RWPE2 (cell line): ENCODE measurements around the gene NSG2.
"Not testable (repeated sequence)": the region's sequence is repeated elsewhere in the genome, so short reads cannot be mapped to it uniquely, and the experiment has no call there.

Source experiments
- ATAC-seq: fragments of 200-7000 bp; cut with Tn5 transposase; 3 replicates; pipeline ENCODE4 v1.9.1; 2021; ENCODE audit warnings: low read depth
- DNase-seq: peaks from one replicate; pipeline ENCODE4 v3.0.0-alpha.2; 2020; ENCODE audit warnings: low spot score
- H3K27ac ChIP-seq: fragments of 450-650 bp; 2 replicates; pipeline ENCODE4 v1.5.1; 2017; ENCODE audit warnings: mild to moderate bottlenecking; ENCODE audit not compliant: poor library complexity, severe bottlenecking
- H3K27me3 ChIP-seq: fragments of 250-450 bp; sonication (Bioruptor Pico); 2 replicates; pipeline ENCODE4 v1.5.1; 2021; ENCODE audit warnings: mild to moderate bottlenecking, moderate library complexity; ENCODE audit not compliant: insufficient read depth, poor library complexity, severe bottlenecking
- H3K36me3 ChIP-seq: fragments of 250-450 bp; sonication (Bioruptor Pico); 2 replicates; pipeline ENCODE4 v1.5.1; 2020; ENCODE audit warnings: low read depth, mild to moderate bottlenecking, moderate library complexity
- H3K4me1 ChIP-seq: fragments of 250-450 bp; sonication (Bioruptor Pico); 2 replicates; pipeline ENCODE4 v1.5.1; 2021; ENCODE audit warnings: mild to moderate bottlenecking, moderate library complexity; ENCODE audit not compliant: insufficient read depth, poor library complexity, severe bottlenecking
- H3K4me3 ChIP-seq: fragments of 250-450 bp; sonication (Bioruptor Pico); 2 replicates; pipeline ENCODE4 v1.5.1; 2021; ENCODE audit warnings: mild to moderate bottlenecking, moderate library complexity; ENCODE audit not compliant: severe bottlenecking
- H3K9me3 ChIP-seq: fragments of 250-450 bp; sonication (Bioruptor Pico); 2 replicates; pipeline ENCODE4 v1.5.1; 2021; ENCODE audit warnings: mild to moderate bottlenecking, moderate library complexity; ENCODE audit not compliant: severe bottlenecking
- TF ChIP-seq, protein P1 (sequence below): fragments of 450-650 bp; IDR thresholded peaks from one replicate; pipeline ENCODE4 v1.5.1; 2017; ENCODE audit warnings: mild to moderate bottlenecking, moderate library complexity; ENCODE audit not compliant: poor library complexity, severe bottlenecking

NSG2 gene

DNA sequence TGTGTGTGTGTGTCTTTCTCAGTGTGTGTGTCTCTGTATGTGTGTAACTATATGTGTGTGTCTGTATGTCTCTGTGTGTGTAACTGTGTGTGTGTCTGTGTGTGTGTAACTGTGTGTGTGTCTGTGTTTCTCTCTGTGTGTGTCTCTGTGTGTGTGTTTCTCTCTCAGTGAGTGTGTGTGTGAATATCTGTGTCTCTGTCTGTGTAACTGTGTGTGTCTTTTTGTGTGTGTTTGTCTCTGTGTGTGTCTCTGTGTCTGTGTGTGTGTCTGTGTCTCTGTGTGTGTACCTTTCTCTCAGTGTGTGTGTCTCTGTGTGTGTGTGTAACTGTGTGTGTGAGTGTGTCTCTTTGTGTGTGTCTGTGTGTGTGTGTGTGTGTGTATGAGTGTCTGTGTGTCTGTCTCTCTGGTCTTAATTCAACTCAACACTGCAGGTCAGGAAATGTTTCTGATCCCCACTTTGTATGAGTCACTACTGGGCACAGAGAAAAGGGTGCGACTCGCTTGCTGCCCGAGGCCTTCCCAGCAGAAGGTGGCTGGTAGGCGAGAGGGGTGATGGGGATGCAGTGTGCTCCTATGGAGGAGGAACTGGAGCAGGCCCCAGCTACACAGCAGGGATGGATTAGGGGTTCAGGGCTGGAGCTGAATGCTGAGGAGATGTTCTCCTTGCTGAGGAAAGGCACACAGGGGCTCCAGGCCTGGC lies 52.1 kb downstream of the NSG2 start:
- Histone ChIP-seq H3K9me3 (no peaks in the 10 kb centered on the region), H3K27me3 (no peaks in the 10 kb centered on the region), H3K27ac (no peak overlapping the region), H3K4me1 (no peaks in the 10 kb centered on the region), H3K36me3 (no peaks in the 10 kb centered on the region), H3K4me3 (no peak overlapping the region)
- DNase-seq (no peak), ATAC-seq (peak; percentile 86)
- TF ChIP-seq, protein P1, sequence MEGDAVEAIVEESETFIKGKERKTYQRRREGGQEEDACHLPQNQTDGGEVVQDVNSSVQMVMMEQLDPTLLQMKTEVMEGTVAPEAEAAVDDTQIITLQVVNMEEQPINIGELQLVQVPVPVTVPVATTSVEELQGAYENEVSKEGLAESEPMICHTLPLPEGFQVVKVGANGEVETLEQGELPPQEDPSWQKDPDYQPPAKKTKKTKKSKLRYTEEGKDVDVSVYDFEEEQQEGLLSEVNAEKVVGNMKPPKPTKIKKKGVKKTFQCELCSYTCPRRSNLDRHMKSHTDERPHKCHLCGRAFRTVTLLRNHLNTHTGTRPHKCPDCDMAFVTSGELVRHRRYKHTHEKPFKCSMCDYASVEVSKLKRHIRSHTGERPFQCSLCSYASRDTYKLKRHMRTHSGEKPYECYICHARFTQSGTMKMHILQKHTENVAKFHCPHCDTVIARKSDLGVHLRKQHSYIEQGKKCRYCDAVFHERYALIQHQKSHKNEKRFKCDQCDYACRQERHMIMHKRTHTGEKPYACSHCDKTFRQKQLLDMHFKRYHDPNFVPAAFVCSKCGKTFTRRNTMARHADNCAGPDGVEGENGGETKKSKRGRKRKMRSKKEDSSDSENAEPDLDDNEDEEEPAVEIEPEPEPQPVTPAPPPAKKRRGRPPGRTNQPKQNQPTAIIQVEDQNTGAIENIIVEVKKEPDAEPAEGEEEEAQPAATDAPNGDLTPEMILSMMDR, result no peak

DNA sequence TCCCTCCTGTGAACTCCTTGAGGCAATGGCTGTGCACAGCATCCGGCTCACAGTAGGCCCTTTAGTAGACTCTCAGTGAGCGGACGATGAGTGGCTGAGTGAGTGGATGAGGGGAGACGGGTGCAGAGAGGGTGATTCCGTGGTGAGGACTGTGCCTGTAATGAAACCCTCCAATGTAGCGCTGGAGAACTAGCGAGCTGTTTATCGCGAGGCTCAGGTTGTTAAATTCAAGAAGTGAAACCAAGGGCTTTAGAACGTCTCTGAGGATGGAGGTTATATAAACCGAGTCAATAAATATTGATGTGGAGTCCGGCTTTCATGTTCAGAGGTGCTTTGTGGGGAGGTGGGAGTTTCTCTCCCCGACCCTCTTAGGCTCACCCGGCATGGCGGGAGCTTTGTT lies 53.2 kb downstream of the NSG2 start:
- DNase-seq (no peak), ATAC-seq (no peak)
- no peaks in the 10 kb centered on the region for H3K4me1 ChIP-seq
- no peaks in the 10 kb centered on the region for H3K27me3 ChIP-seq
- no peak overlapping the region for H3K4me3 ChIP-seq
- no peak overlapping the region for H3K27ac ChIP-seq
- no peaks in the 10 kb centered on the region for H3K36me3 ChIP-seq
- TF ChIP-seq, protein P1, result no peak
- H3K9me3 ChIP-seq, result no peaks in the 10 kb centered on the region

DNA sequence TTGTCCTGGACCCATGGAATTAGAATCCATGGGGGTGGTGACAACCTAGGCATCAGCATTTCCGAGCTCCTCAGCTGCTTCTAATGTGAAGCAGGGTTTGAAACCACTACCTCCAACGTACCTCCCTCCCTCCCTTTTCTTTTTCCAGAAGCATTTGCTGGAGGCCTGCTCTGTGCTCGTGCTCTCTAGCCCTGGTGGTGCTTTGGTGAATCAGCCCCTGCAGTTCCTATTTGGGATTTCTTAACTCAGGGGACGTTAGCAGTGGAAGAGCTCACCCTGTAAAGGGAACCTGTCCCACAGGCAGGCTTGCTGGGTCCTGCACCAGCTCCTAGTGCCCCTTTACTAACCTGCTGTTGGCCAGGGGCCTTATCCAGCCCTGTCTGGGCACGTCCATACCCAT lies 55.0 kb downstream of the NSG2 start:
- no peaks in the 10 kb centered on the region for H3K27me3 ChIP-seq
- H3K4me1 ChIP-seq, result no peaks in the 10 kb centered on the region
- no peak for ATAC-seq

DNA sequence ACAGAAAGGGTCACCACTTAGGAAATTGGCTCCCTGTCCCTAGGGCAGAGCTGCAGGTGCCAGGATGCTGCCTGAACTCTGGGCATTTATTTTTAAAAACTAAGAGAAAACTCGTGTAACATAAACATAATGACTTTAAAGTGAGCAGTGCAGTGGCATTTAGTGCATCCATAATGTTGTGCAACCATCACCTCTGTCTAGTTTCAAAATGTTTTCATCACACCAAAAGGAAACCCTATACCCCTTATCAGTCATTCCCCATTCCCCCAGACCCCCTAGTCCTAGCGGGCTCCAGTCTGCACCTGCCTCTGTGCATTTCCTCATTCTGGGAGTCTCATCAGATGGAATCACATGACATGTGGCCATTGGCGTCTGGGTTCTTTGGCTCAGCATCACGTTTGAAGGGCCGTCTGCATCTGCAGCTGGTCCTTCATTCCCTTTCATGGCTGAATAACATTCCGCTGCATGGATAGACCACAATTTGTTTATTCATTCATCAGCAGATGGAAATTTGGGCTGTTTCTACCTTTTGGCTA lies 55.8 kb downstream of the NSG2 start:
- DNase-seq, result no peak
- TF ChIP-seq, protein P1, result no peak
- H3K27ac ChIP-seq, result no peak overlapping the region

More for the DNA sequence above, 55.0 kb downstream of the NSG2 start:
- Histone ChIP-seq H3K4me3 (no peak overlapping the region), H3K9me3 (no peaks in the 10 kb centered on the region), H3K27ac (no peak overlapping the region), H3K36me3 (no peaks in the 10 kb centered on the region)
- DNase-seq, result no peak
- TF ChIP-seq, protein P1, result no peak

DNA sequence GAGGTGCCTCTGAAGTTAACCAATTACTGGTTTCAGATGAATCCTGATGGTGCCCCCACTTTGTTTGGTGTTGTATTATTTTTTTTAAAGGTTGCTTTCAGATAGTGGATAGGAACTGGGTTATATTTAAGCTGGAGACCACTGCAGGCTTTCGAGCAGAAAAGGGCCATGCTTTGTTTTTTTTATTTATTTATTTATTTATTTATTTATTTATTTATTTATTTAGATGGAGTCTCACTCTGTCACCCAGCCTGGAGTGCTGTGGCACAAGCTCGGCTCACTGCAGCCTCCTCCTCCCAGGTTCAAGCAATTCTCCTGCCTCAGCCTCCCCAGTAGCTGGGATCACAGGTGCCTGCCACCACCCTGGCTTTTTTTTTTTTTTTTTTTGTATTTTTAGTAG lies 57.1 kb downstream of the NSG2 start:
- DNase-seq, H3K4me1 ChIP-seq, ATAC-seq, H3K9me3 ChIP-seq, H3K27ac ChIP-seq, H3K36me3 ChIP-seq, H3K4me3 ChIP-seq, H3K27me3 ChIP-seq: not testable (repeated sequence)

More for the DNA sequence above, 55.8 kb downstream of the NSG2 start:
- H3K4me3 ChIP-seq, result no peak overlapping the region
- H3K27me3 ChIP-seq, result no peaks in the 10 kb centered on the region
- H3K4me1 ChIP-seq, result no peaks in the 10 kb centered on the region
- ATAC-seq, result no peak
- H3K9me3 ChIP-seq, result no peaks in the 10 kb centered on the region
- no peaks in the 10 kb centered on the region for H3K36me3 ChIP-seq
